Activated T-helper 1 cell treated with anti-CD3 and anti-CD28 coated beads, Interleukin-2, amount 50 U/mL, for 16 hours (primary cell): ENCODE data around the gene TRIM43.
"Not testable (repeated sequence)": the region's sequence is repeated elsewhere in the genome, so short reads cannot be mapped to it uniquely, and the experiment has no call there.

Source experiments
- DNase-seq, 2 donors: peaks; one replicate each; pipeline ENCODE4 v3.0.0-alpha.2; 2020; ENCODE audit warnings: low read depth in 1 of 2, low spot score in 1 of 2

Gene TRIM43

DNA sequence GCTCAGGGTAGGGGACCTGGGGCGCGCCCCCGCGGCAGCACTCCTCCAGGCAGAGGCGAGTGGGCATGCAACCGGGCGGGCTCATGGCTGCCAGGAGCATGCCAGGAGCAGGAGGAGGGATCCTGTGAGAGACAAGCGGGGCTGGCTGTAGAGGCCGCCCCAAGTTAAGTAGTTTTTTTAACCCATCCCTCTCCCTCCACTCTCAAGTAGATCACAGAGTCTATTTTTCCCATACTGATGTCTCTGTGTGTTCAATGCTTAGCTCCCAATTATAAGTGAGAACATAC is 49.4 kb downstream of the TRIM43 start:
- not testable (repeated sequence) for DNase-seq

DNA sequence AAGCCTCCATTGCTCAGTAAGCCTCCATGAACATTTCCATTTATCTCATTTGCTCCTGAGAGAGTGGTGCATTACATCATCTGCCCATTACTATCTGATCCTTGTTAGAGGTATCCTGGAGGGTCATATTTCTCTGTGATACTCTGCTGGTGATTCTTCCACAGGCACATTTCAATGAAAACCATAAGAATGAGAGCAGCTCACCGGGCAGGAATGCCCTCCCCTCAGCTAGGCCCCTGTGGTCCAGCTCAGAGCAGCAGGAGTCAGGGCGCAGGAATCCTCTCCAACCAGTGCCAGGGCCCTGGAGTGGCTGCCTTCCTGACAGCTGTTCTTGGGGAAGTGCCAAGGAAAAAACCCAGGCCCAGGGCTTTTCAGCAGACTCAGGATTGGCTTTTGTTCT is 50.0 kb downstream of the TRIM43 start:
- not testable (repeated sequence) for DNase-seq

- DNase-seq, result not testable (repeated sequence)
Measured at GRCh38 chr2:95642360-95642759, 50.6 kb downstream of the TRIM43 start.

DNA sequence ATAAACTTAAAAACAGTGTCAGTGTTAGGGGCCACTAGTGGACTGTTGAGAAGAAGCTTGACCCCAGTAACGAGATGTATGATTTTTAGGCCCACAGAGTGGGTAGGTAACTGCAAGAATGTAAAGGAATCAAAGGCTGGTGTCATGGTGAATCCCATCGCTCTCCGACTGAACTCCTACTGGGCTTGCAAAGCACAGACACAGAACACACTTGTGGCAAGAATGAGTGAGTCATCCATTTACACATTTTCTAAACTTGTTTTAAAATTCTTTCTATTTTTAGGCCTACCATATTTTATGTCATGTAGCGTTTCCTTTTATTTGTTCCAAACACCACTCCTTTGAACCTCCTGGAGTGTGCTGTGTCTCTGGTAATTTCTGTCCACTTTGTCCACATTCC is 51.1 kb downstream of the TRIM43 start:
- DNase-seq, result not testable (repeated sequence)

- DNase-seq, result not testable (repeated sequence)
Measured at GRCh38 chr2:95645312-95645711, 53.5 kb downstream of the TRIM43 start.

DNA sequence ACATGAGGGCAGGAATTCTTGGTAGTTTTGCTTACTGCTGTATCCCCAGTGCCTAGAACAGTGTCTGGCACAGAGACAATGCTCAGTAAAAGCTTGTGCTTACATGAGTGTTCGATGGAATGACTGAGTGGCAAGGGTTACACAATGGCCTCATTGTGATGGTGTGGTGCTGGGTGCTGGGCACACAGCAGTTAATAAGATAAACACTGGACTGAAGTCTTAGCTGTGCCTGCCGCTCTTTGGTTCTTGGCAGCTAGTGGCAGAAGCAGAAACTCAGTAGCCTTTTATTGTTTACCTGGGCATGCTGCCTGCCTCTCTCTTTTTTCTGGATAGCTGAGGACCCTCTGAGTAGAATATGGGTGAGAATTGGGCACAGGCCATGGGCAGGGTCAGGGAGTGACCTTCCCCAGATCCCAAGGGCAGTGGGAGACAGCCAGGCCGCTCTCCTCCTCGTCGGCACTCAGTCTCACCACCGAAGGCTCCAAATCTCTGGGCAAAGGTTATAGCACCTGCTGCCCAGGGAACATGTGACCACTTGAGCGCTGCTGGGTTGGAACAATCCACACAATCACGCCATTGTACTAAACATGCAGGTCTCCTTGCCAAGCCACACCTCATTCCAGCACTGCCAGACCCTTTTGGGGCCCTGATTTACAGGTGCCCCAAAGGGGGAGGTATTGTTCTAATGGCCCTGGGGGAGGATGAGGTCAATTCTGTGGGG is 54.6 kb downstream of the TRIM43 start:
- DNase-seq, result not testable (repeated sequence)

GRCh38 chr2:95648894-95649544 is 57.2 kb downstream of the TRIM43 start:
- not testable (repeated sequence) for DNase-seq
